Fibroblast of lung (primary cell): ENCODE measurements around the gene VGLL3. TPM values are rescaled to one million over a fixed set of nuclear protein-coding genes. Genes with fewer than 3 reads are reported as not detected.

Experiments used
- DNase-seq, 2 donors: peaks; one replicate each; pipeline versions ENCODE4 v3.0.0 to v3.0.0-alpha.2; 2010; ENCODE audit warnings: low read depth in 2 of 2
- H2AFZ ChIP-seq: 2 replicates; pipeline ENCODE4 v1.5.1; 2012; ENCODE audit warnings: low read length, control low read depth, inconsistent platforms
- H3K27ac ChIP-seq: 2 replicates; pipeline ENCODE4 v1.5.1; 2011; ENCODE audit warnings: low read length, control low read depth; ENCODE audit not compliant: insufficient read depth
- H3K27me3 ChIP-seq: 2 replicates; pipeline ENCODE4 v1.5.1; 2011; ENCODE audit warnings: mild to moderate bottlenecking, low read length; ENCODE audit not compliant: control insufficient read depth, insufficient read depth
- H3K36me3 ChIP-seq: 2 replicates; pipeline ENCODE4 v1.5.1; 2011; ENCODE audit warnings: low read length; ENCODE audit not compliant: control insufficient read depth, insufficient read depth
- H3K4me1 ChIP-seq: 2 replicates; pipeline ENCODE4 v1.5.1; 2011; ENCODE audit warnings: low read length; ENCODE audit not compliant: control insufficient read depth, insufficient read depth; ENCODE audit errors: extremely low read depth
- H3K4me2 ChIP-seq: 2 replicates; pipeline ENCODE4 v1.5.1; 2011; ENCODE audit warnings: low read length, control low read depth; ENCODE audit not compliant: insufficient read depth; ENCODE audit errors: extremely low read depth
- H3K4me3 ChIP-seq, 4 experiments: fragments of 200-600 bp in 1 of 4; sonication (generic) in 1 of 4; replicated peaks in 1 of 4; 2 replicates each; pipeline ENCODE4 v1.5.1; 2011 to 2016; ENCODE audit warnings: low read length in 4 of 4, low read depth in 3 of 4, mild to moderate bottlenecking in 3 of 4, control low read depth in 2 of 4, inconsistent platforms in 1 of 4, mixed read lengths in 1 of 4; ENCODE audit not compliant: insufficient read depth in 1 of 4; ENCODE audit errors: control extremely low read depth in 1 of 4
- H3K79me2 ChIP-seq: 2 replicates; pipeline ENCODE4 v1.5.1; 2012; ENCODE audit warnings: mild to moderate bottlenecking, low read length, inconsistent platforms; ENCODE audit not compliant: control insufficient read depth, insufficient read depth
- H3K9ac ChIP-seq: 2 replicates; pipeline ENCODE4 v1.5.1; 2011; ENCODE audit warnings: mild to moderate bottlenecking, low read length, control low read depth; ENCODE audit not compliant: insufficient read depth
- H3K9me3 ChIP-seq: 2 replicates; pipeline ENCODE4 v1.5.1; 2012; ENCODE audit warnings: low read depth, low read length; ENCODE audit not compliant: control insufficient read depth, insufficient read depth
- H4K20me1 ChIP-seq: 2 replicates; pipeline ENCODE4 v1.5.1; 2011; ENCODE audit warnings: low read length; ENCODE audit not compliant: control insufficient read depth, insufficient read depth; ENCODE audit errors: extremely low read depth
- EZH2 ChIP-seq: IDR thresholded peaks from 2 replicates; pipeline ENCODE4 v1.5.1; 2012; ENCODE audit warnings: low read length, control low read depth, mild to moderate bottlenecking; ENCODE audit errors: missing control alignments
- polyA plus RNA-seq, 2 donors: library from polyadenylated mRNA; depleted of rRNA in 1 of 2; stranded (reverse) in 1 of 2; unstranded in 1 of 2; fragments of >200 nt; gene quantifications; 2 replicates each; pipeline ENCODE4 v1.2.1, GENCODE V29; 2011 to 2012; ENCODE audit warnings: missing spikeins in 1 of 2
- total RNA-seq: library from RNA; depleted of rRNA; stranded (reverse); fragments of >200 nt; gene quantifications from 2 replicates; pipeline ENCODE4 v1.2.1, GENCODE V29; 2014
- TF ChIP-seq, protein P1 (sequence below), 2 donors: IDR thresholded peaks in 1 of 2; conservative IDR thresholded peaks in 1 of 2; 1 replicate in 1 of 2; 2 replicates in 1 of 2; pipeline ENCODE4 v1.5.1; 2011 to 2012; ENCODE audit warnings: low read length in 2 of 2, control low read depth in 1 of 2, inconsistent platforms in 1 of 2, low read depth in 1 of 2, mild to moderate bottlenecking in 1 of 2

Gene VGLL3
- total and polyA plus RNA-seq, 2 donors (not counting 1 experiment from before 2014, with no cell fraction given) = 53.7 to 222 TPM

DNA sequence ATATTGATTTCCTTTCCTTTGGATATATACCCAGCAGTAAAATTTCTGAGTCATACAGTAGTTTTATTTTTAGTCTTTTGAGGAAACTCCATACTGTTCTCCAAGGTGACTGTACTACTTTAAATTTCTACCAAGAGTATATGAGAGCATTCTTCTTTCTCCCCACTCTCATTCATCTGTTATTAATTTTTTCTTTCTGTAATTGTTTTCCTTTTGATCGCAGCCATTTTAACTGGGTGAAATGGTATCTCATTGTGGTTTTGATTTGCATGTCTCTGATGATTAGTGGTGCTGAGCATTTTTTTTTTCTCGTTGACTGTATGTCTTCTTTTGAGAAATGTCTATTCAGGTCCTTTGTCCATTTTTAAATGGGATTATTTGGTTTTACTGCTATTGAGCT lies 18.3 kb upstream of the VGLL3 start:
- Histone ChIP-seq H3K9ac (no peak overlapping the region), H3K79me2 (no peaks in the 10 kb centered on the region), H4K20me1 (no peaks in the 10 kb centered on the region), H3K9me3 (no peaks in the 10 kb centered on the region), H3K36me3 (no peaks in the 10 kb centered on the region), H3K27ac (no peak overlapping the region), H3K27me3 (no peaks in the 10 kb centered on the region), H3K4me3 (no peak overlapping the region), H2AFZ (no peak overlapping the region), H3K4me1 (no peaks in the 10 kb centered on the region), H3K4me2 (no peak overlapping the region)
- TF ChIP-seq EZH2 = no peak
- TF ChIP-seq, protein P1, sequence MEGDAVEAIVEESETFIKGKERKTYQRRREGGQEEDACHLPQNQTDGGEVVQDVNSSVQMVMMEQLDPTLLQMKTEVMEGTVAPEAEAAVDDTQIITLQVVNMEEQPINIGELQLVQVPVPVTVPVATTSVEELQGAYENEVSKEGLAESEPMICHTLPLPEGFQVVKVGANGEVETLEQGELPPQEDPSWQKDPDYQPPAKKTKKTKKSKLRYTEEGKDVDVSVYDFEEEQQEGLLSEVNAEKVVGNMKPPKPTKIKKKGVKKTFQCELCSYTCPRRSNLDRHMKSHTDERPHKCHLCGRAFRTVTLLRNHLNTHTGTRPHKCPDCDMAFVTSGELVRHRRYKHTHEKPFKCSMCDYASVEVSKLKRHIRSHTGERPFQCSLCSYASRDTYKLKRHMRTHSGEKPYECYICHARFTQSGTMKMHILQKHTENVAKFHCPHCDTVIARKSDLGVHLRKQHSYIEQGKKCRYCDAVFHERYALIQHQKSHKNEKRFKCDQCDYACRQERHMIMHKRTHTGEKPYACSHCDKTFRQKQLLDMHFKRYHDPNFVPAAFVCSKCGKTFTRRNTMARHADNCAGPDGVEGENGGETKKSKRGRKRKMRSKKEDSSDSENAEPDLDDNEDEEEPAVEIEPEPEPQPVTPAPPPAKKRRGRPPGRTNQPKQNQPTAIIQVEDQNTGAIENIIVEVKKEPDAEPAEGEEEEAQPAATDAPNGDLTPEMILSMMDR (conservative IDR thresholded peaks at IDR 0.05 in 1 of 2, IDR thresholded peaks at IDR 0.05 in 1 of 2; ENCODE audit: low read depth in 1 of 2, low read length in 2 of 2) = no peak
- DNase-seq = peak in 1 of 2 donors; percentile 26

DNA sequence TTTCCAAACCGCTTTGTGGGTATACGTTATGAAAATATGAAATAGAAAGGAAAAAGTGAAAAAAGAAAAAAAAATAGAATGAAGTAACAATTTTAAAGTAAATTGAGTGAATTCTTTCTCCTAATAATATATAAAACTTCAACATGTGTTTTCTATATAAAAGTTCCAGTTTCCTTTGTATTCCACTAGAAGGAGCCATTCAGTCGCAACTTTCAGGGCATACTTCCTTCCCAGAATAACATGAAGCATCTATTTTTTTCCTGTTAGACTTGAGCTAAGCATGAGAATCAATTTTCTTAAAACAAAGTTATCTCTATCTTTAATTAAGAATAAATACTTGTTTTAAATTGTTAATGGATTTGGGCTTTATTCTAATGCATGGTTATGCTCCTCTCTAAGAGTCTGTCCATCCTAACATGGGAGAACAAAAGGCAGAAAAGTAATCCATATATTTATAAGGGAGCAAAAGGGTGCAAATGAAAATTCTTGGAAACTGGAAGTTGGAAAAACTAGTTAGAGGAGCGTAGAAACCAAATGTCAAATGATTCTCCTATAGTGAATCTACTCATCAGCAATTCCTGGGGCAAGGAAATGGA lies 16.0 kb upstream of the VGLL3 start:
- Histone ChIP-seq H3K36me3 (no peaks in the 10 kb centered on the region), H3K27ac (no peak overlapping the region), H3K9me3 (no peaks in the 10 kb centered on the region), H3K9ac (no peak overlapping the region), H3K4me3 (no peak overlapping the region), H3K4me1 (no peaks in the 10 kb centered on the region), H3K79me2 (no peaks in the 10 kb centered on the region), H3K4me2 (no peak overlapping the region), H3K27me3 (no peaks in the 10 kb centered on the region), H2AFZ (no peak overlapping the region), H4K20me1 (no peaks in the 10 kb centered on the region)
- peak; percentile 28 to 67 for DNase-seq
- TF ChIP-seq EZH2 = no peak
- TF ChIP-seq, protein P1 (conservative IDR thresholded peaks at IDR 0.05 in 1 of 2, IDR thresholded peaks at IDR 0.05 in 1 of 2; ENCODE audit: low read depth in 1 of 2, low read length in 2 of 2) = peak; percentile 50 to 61

DNA sequence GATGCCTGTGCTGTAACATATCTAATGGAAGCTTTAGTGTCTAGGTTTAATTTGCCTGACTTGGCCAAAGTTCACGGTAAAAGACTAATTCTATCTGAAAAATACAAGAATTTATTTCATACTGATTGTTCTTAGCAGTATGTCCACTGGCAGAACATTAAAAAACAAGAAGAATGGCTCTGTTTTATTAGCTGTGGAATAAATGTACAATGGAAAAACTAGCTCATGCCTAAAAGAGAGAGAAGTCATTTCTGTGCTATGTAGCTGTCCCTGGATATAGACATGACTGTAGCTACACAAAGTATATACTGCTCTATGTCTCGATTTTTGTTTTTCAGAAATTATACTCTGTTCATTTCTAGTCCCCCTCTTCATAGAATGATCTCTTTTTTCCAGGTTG lies 13.9 kb upstream of the VGLL3 start:
- Histone ChIP-seq H3K36me3 (no peaks in the 10 kb centered on the region), H3K27ac (no peak overlapping the region), H3K4me1 (no peaks in the 10 kb centered on the region), H3K9me3 (no peaks in the 10 kb centered on the region), H2AFZ (no peak overlapping the region), H3K4me3 (no peak overlapping the region), H3K9ac (no peak overlapping the region), H3K79me2 (no peaks in the 10 kb centered on the region), H3K4me2 (no peak overlapping the region), H4K20me1 (no peaks in the 10 kb centered on the region), H3K27me3 (no peaks in the 10 kb centered on the region)
- no peak for DNase-seq
- TF ChIP-seq EZH2 = no peak
- TF ChIP-seq, protein P1 (conservative IDR thresholded peaks at IDR 0.05 in 1 of 2, IDR thresholded peaks at IDR 0.05 in 1 of 2; ENCODE audit: low read depth in 1 of 2, low read length in 2 of 2) = no peak
